ENCODE data around the gene SMARCD1.

GRCh38 chr12:50085615-50086072, 502 bp downstream of the SMARCD1 start:
- no peak for TF ChIP-seq CTCF (conservative IDR thresholded peaks at IDR 0.05; ENCODE audit: low read depth in 2 of 2)
- TF ChIP-seq POLR2AphosphoS5 (IDR thresholded peaks at IDR 0.05; ENCODE audit: low read depth), result no peak
- no peak for TF ChIP-seq EZH2phosphoT487 (IDR thresholded peaks at IDR 0.05; ENCODE audit: unreplicated experiment)
- no peak for TF ChIP-seq CREB1 (CRISPR knock-in tag; IDR thresholded peaks at IDR 0.05; ENCODE audit: low read depth)
- no peak for TF ChIP-seq EZH2 (IDR thresholded peaks at IDR 0.05; ENCODE audit: low read depth, unreplicated experiment)
- no peak for TF ChIP-seq REST (IDR thresholded peaks at IDR 0.05; ENCODE audit: unreplicated experiment)
- no peak for TF ChIP-seq JUNB (IDR thresholded peaks at IDR 0.05; ENCODE audit: unreplicated experiment)
- TF ChIP-seq ZNF331 (CRISPR knock-in tag; IDR thresholded peaks at IDR 0.05; ENCODE audit: low read depth), result no peak
- no peak for TF ChIP-seq STAT1 (IDR thresholded peaks at IDR 0.05; ENCODE audit: unreplicated experiment)
- no peak for TF ChIP-seq NANOG (IDR thresholded peaks at IDR 0.05; ENCODE audit: borderline replicate concordance)
